Measurements from ENCODE around the gene PTPRG. TPM values are rescaled to one million over a fixed set of nuclear protein-coding genes. Genes with fewer than 3 reads are reported as not detected.

The PTPRG gene
- total and polyA plus RNA-seq, 4 donors = 3.6 to 35.6 (median 8.1) TPM

DNA sequence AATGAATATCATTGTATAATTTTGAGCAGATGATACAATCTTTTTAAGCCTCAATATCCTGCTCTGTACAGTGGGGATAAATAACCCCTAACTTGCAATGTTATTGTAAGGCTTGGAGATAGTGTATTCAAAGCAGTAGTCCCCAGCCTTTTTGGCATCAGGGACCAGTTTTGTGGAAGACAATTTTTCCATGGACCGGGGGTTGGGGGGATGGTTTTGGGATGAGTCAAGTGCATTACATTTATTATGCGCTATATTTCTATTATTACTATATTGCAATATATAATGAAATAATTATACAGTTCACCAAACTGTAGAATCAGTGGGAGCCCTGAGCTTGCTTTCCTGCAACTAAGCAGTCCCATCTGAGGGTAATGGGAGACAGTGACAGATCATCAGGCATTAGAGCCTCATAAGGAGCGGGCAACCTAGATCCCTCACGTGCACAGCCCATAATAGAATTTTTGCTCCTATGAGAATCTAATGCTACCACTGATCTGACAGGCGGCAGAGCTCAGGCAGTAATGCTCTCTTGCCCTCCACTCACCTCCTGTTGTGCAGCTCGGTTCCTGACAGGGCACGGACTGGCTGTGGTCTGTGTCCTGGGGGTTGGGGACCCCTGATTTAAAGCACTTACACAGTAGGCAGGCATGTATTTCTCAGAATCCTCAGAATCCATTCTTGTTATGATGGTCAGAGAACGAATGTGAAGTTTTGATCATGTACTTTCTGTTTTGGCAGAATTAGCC lies 102.2 kb downstream of the PTPRG start (continued):
- TF ChIP-seq ZBTB33 (IDR thresholded peaks at IDR 0.05) (no peak), TAF1 (conservative IDR thresholded peaks at IDR 0.05) (no peak), RAD21 (IDR thresholded peaks at IDR 0.05) (no peak), EGR1 (IDR thresholded peaks at IDR 0.05; ENCODE audit: low read depth in 2 of 2) (no peak)

DNA sequence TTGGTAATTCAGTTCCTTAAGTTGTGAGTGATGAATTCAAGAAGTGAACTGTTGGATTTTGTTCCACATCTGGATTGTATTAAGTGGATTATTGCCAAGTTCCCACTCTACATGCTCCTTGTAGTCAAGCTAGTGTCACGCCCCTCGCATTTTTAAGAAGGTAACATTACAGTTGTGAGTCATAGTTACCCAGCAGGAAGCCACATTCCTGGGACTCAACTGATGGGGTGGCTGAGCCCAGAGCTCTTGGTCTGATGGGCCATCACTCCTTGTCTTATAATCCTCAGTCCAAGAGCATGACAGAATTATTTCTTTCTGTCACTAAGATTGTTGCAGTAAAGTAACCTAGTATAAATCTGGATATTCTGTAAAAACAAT lies 102.7 kb downstream of the PTPRG start:
- 92% methylated on average over 2 of the region's 2 CpGs for WGBS
- Histone ChIP-seq H3K4me1 (ENCODE audit: control insufficient read depth in 4 of 4, insufficient read depth in 4 of 4, low read length in 3 of 4) (peaks cover 2 to 15% (median 10%) of the 10 kb centered on the region in 4 donors), H3K36me3 (ENCODE audit: control insufficient read depth in 4 of 4, insufficient read depth in 3 of 4, low read depth in 1 of 4, low read length in 3 of 4) (no peaks in the 10 kb centered on the region), H3K9ac (ENCODE audit: low read depth in 1 of 2, low read length in 2 of 2) (no peak overlapping the region), H3K4me3 (ENCODE audit: low read depth in 1 of 3, low read length in 3 of 3) (no peak overlapping the region), H3K9me3 (ENCODE audit: control insufficient read depth in 4 of 4, low read length in 3 of 4) (no peaks in the 10 kb centered on the region), H3K27me3 (ENCODE audit: control insufficient read depth in 4 of 4, insufficient read depth in 4 of 4, low read length in 3 of 4) (no peaks in the 10 kb centered on the region), H3K27ac (ENCODE audit: low read depth in 1 of 2, low read length in 2 of 2) (no peak overlapping the region)
- TF ChIP-seq FOXA2 (IDR thresholded peaks at IDR 0.05) (no peak), ATF3 (IDR thresholded peaks at IDR 0.05) (no peak), EGR1 (IDR thresholded peaks at IDR 0.05; ENCODE audit: low read depth in 2 of 2) (no peak), YY1 (IDR thresholded peaks at IDR 0.05) (no peak), GABPA (IDR thresholded peaks at IDR 0.05 in 1 of 2, conservative IDR thresholded peaks at IDR 0.05 in 1 of 2) (no peak), ZBTB33 (IDR thresholded peaks at IDR 0.05) (no peak), TAF1 (conservative IDR thresholded peaks at IDR 0.05) (no peak), SP1 (IDR thresholded peaks at IDR 0.05) (no peak), CTCF (IDR thresholded peaks at IDR 0.05; ENCODE audit: low read depth, low read length, missing input control) (no peak), HNF4G (IDR thresholded peaks at IDR 0.05) (no peak), RXRA (IDR thresholded peaks at IDR 0.05) (no peak), RAD21 (IDR thresholded peaks at IDR 0.05) (no peak), FOXA1 (IDR thresholded peaks at IDR 0.05) (no peak), NR2F2 (IDR thresholded peaks at IDR 0.05) (no peak)
- TF ChIP-seq, protein P1, sequence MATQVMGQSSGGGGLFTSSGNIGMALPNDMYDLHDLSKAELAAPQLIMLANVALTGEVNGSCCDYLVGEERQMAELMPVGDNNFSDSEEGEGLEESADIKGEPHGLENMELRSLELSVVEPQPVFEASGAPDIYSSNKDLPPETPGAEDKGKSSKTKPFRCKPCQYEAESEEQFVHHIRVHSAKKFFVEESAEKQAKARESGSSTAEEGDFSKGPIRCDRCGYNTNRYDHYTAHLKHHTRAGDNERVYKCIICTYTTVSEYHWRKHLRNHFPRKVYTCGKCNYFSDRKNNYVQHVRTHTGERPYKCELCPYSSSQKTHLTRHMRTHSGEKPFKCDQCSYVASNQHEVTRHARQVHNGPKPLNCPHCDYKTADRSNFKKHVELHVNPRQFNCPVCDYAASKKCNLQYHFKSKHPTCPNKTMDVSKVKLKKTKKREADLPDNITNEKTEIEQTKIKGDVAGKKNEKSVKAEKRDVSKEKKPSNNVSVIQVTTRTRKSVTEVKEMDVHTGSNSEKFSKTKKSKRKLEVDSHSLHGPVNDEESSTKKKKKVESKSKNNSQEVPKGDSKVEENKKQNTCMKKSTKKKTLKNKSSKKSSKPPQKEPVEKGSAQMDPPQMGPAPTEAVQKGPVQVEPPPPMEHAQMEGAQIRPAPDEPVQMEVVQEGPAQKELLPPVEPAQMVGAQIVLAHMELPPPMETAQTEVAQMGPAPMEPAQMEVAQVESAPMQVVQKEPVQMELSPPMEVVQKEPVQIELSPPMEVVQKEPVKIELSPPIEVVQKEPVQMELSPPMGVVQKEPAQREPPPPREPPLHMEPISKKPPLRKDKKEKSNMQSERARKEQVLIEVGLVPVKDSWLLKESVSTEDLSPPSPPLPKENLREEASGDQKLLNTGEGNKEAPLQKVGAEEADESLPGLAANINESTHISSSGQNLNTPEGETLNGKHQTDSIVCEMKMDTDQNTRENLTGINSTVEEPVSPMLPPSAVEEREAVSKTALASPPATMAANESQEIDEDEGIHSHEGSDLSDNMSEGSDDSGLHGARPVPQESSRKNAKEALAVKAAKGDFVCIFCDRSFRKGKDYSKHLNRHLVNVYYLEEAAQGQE (IDR thresholded peaks at IDR 0.05) = no peak
- no peak for DNase-seq (ENCODE audit: low spot score)

Data from liver (tissue), 9 donors.